Subcutaneous adipose tissue (tissue), 4 donors: ENCODE results near the gene C1QTNF4. TPM values are rescaled to one million over a fixed set of nuclear protein-coding genes. Genes with fewer than 3 reads are reported as not detected.

Experiments
- CTCF ChIP-seq: fragments of 450-650 bp; IDR thresholded peaks from one replicate; pipeline ENCODE4 v1.5.1; 2016; ENCODE audit warnings: low read depth, mild to moderate bottlenecking, control low read depth, antibody characterized with exemption, moderate library complexity
- total RNA-seq, 4 donors: library from RNA; depleted of rRNA; stranded (reverse); fragments of >200 nt; gene quantifications; one replicate each; pipeline ENCODE4 v1.1.0, GENCODE V29; 2016

Gene C1QTNF4
- total RNA-seq, 4 donors from 2014 or later = 0.82 to 2.6 (median 1.3) TPM

- TF ChIP-seq CTCF = no peak
Measured at GRCh38 chr11:47620836-47621378, 26.7 kb upstream of the C1QTNF4 start.

GRCh38 chr11:47617417-47617809 lies 23.2 kb upstream of the C1QTNF4 start:
- TF ChIP-seq CTCF = no peak

GRCh38 chr11:47616726-47617416 lies 22.7 kb upstream of the C1QTNF4 start:
- TF ChIP-seq CTCF = no peak

- no peak for TF ChIP-seq CTCF
Measured at GRCh38 chr11:47615249-47615648, 21.0 kb upstream of the C1QTNF4 start.

- TF ChIP-seq CTCF = no peak
Measured at GRCh38 chr11:47611348-47611794, 17.2 kb upstream of the C1QTNF4 start.

GRCh38 chr11:47609675-47610074 lies 15.5 kb upstream of the C1QTNF4 start:
- no peak for TF ChIP-seq CTCF

GRCh38 chr11:47607380-47607779 lies 13.2 kb upstream of the C1QTNF4 start:
- no peak for TF ChIP-seq CTCF
